Activated CD4-positive, alpha-beta T cell treated with anti-CD3 and anti-CD28 coated beads, Interleukin-2, Interleukin-4, amounts not matched to agents 100 ng/mL and 50 ng/mL, durations not matched to agents 16 hours and 8 hours (primary cell): ENCODE measurements around the gene POTEI.
A peak's percentile ranks its signal among the peaks of the same experiment; 100 is the strongest.
"Not testable (repeated sequence)": the region's sequence is repeated elsewhere in the genome, so short reads cannot be mapped to it uniquely, and the experiment has no call there.

Experiments
- DNase-seq: peaks from one replicate; pipeline ENCODE4 v3.0.0-alpha.2; 2020; ENCODE audit warnings: low spot score

POTEI gene

GRCh38 chr2:130455413-130455812 is 53.7 kb downstream of the POTEI start:
- DNase-seq, result not testable (repeated sequence)

DNA sequence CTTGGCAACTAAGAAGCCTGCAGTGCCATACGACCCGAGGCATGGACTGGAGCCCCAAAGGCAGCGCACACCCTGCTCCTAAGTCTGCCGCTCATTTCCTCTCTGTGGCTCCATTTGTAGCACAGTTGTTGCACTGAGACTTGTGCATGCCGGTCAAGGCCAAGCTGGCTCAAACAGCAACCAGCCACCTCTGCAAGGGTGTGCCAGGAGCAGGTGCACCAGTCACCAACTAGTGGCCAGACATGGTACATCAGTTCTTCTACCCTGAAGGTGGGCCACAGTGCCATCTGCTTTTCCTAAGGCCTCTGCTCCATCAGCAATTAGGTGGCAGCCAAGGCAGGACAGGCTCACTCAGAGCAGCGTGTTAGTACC is 54.4 kb downstream of the POTEI start:
- DNase-seq, result peak; percentile 12

DNA sequence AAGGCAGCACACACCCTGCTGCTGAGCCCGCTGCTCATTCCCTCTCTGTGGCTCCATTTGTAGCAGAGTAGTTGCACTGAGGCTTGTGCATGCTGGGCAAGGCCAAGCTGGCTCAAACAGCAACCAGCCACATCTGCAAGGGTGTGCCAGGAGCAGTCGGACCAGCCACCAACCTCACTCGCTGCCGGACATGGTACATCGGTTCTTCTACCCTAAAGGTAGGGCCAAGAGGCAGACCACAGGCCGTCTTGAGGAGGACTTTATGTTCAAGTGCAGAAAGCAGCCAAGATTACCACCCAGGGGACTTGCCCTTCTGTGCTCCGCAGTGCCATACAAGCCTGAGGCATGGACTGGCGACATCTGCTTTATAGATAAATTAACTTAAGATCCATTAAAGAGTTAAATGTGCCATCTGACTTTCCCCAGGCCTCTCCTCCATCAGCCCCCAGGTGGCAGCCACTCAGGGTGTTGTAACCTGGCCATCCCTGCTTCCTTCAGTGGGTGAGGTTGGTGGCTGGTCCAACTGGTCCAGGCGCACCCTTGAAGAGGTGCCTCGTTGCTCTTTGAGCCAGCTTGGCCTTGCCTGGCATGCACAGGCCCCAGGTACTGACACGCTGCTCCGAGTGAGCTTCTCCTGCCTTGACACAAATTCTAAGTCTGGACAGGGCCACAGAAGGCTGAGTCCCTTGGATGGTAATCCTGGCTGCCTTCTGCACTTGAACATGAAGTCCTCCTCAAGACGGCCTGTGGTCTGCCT is 55.0 kb downstream of the POTEI start:
- DNase-seq, result not testable (repeated sequence)

DNA sequence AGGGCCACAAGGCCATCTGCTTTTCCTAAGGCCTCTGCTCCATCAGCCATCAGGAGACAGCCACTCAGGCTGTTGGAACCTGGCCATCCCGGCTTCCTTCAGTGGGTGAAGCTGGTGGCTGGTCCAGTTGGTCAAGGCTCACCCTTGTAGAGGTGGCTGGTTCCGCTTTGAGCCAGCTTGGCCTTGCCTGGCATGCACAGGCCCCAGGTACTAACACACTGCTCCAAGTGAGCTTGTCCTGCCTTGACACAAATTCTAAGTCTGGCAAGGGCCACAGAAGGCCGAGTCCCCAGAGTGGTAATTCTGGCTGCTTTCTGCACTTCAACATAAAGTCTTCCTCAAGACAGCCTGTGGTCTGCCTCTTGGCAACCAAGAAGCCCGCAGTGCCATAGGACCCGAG is 56.2 kb downstream of the POTEI start:
- not testable (repeated sequence) for DNase-seq

- DNase-seq, result peak; percentile 27
Observed at GRCh38 chr2:130451823-130452222, 57.3 kb downstream of the POTEI start.

DNA sequence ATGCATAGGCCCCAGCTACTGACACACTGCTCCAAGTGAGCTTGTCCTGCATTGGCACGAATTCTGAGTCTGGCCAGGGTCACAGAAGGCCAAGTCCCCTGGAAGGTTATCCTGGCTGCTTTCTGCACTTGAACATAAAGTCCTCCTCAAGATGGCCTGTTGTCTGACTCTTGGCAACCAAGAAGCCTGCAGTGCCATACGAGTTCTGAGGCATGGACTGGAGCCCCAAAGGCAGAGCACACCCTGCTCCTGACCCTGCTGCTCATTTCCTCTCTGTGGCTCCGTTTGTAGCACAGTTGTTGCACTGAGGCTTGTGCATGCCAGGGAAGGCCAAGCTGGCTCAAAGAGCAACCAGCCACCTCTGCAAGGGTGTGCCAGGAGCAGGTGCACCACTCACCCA is 57.9 kb downstream of the POTEI start:
- DNase-seq, result not testable (repeated sequence)

GRCh38 chr2:130450366-130450765 is 58.8 kb downstream of the POTEI start:
- not testable (repeated sequence) for DNase-seq

- DNase-seq, result not testable (repeated sequence)
Observed at GRCh38 chr2:130427631-130428030, 81.5 kb downstream of the POTEI start.

DNA sequence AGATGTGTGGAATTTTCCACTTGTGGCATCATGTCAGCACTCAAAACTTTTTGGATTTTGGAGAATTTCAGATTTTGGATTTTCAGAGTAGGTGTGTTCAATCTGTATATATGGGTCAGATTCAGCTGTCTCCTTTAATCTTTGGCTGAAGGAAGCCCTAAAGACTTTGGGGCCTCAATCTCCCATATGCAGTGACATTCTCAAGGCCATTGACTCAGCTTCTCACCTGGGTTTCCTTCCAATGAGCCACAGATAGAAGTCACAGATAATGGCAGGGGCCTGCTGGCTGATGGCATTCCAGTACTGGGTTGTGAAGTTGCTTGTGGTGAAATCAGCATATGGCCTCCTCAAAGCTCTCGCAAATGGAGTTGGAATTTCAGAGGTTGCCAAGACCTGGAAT is 90.3 kb downstream of the POTEI start:
- not testable (repeated sequence) for DNase-seq

GRCh38 chr2:130416693-130417092 is 92.4 kb downstream of the POTEI start:
- not testable (repeated sequence) for DNase-seq
